Urinary bladder (tissue), 4 donors: Measurements from ENCODE around the gene SHC3. TPM values are rescaled to one million over a fixed set of nuclear protein-coding genes. Genes with fewer than 3 reads are reported as not detected.

ENCODE experiments used
- DNase-seq: peaks from one replicate; pipeline ENCODE4 v3.0.0-alpha.2; 2015; ENCODE audit errors: extremely low spot score
- H3K27ac ChIP-seq: one replicate; pipeline ENCODE4 v1.5.1; 2013; ENCODE audit warnings: low read depth, mild to moderate bottlenecking, moderate library complexity
- H3K36me3 ChIP-seq: one replicate; pipeline ENCODE4 v1.6.1; 2013; ENCODE audit warnings: mild to moderate bottlenecking, moderate library complexity; ENCODE audit not compliant: insufficient read depth
- H3K4me1 ChIP-seq: one replicate; pipeline ENCODE4 v1.6.1; 2013; ENCODE audit warnings: mild to moderate bottlenecking, moderate library complexity; ENCODE audit not compliant: insufficient read depth
- H3K4me3 ChIP-seq: one replicate; pipeline ENCODE4 v1.5.1; 2013; ENCODE audit warnings: low read depth, low read length
- WGBS: extraction: QIAGEN DNeasy Blood & Tissue Kit; methylation state at CpG from one replicate; pipeline ENCODE4 v1.1.7; 2013; 5-methylcytosine and 5-hydroxymethylcytosine counted together
- polyA plus RNA-seq: library from polyadenylated mRNA; stranded (reverse); fragments of 200-250 nt; gene quantifications from one replicate; pipeline ENCODE4 v1.2.3, GENCODE V29; 2013
- total RNA-seq: library from RNA; depleted of rRNA; stranded (reverse); fragments of >200 nt; gene quantifications from one replicate; pipeline ENCODE4 v1.2.3, GENCODE V29; 2014
- donor health status: healthy with polysubstance abuse.
- donor health status: healthy.

Gene SHC3
- total and polyA plus RNA-seq, 2 donors: 1.6 to 2.0 TPM

- 87% methylated on average over 8 of the region's 8 CpGs for WGBS
- Histone ChIP-seq H3K4me1 (no peaks in the 10 kb centered on the region), H3K27ac (no peak overlapping the region), H3K36me3 (no peaks in the 10 kb centered on the region), H3K4me3 (no peak overlapping the region)
- DNase-seq: no peak
Observed at GRCh38 chr9:89161221-89161620, 17.4 kb downstream of the SHC3 start.

DNA sequence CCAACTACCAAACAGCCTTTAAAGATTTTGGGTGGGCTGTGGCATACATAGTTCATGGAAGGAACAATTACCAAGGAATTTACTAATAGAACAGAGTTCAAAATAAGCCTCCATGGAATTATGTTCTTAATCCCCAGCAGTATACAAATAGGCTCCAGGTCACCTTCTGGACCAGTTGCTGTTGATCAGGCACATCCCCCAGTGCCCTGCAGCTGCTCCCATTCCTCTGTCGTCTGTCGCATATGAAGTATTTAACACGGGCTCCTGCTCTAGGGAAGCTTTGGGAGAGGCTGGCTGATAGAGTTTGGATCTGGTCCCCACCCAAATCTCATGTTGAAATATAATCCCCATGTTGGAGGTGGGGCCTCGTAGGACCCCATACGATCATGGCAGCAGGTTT lies 17.8 kb downstream of the SHC3 start:
- H3K4me3 ChIP-seq: no peak overlapping the region
- no peak overlapping the region for H3K27ac ChIP-seq
- no peak for DNase-seq
- WGBS: 69% methylated on average over 5 of the region's 5 CpGs
- no peaks in the 10 kb centered on the region for H3K36me3 ChIP-seq
- no peaks in the 10 kb centered on the region for H3K4me1 ChIP-seq

- DNase-seq: no peak
- H3K27ac ChIP-seq: no peak overlapping the region
- no peaks in the 10 kb centered on the region for H3K4me1 ChIP-seq
- H3K36me3 ChIP-seq: no peaks in the 10 kb centered on the region
- WGBS: 78% methylated on average over 14 of the region's 14 CpGs
- no peak overlapping the region for H3K4me3 ChIP-seq
Observed at GRCh38 chr9:89154651-89155336, 23.8 kb downstream of the SHC3 start.

DNA sequence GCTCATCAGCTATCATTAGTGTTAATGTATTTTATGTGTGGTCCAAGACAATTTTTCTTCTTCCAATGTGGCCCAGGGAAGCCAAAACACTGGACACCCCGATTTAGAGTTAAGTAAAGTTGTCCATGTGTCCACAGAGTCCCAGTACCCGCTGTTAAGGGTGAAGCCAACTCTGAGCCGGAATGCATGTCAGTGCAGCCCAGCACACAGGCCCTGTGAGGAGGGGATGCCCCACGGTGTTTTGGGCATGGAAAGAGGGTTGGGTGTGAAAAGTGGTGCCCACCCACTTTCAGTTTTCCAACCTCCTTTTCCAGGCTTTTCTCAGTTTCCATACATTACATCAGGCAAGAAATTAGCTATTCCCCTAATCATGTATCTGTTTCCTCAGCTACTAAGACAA lies 24.4 kb downstream of the SHC3 start:
- Histone ChIP-seq H3K4me1 (no peaks in the 10 kb centered on the region), H3K36me3 (no peaks in the 10 kb centered on the region), H3K27ac (no peak overlapping the region), H3K4me3 (no peak overlapping the region)
- WGBS: 79% methylated on average over 4 of the region's 4 CpGs
- no peak for DNase-seq

DNA sequence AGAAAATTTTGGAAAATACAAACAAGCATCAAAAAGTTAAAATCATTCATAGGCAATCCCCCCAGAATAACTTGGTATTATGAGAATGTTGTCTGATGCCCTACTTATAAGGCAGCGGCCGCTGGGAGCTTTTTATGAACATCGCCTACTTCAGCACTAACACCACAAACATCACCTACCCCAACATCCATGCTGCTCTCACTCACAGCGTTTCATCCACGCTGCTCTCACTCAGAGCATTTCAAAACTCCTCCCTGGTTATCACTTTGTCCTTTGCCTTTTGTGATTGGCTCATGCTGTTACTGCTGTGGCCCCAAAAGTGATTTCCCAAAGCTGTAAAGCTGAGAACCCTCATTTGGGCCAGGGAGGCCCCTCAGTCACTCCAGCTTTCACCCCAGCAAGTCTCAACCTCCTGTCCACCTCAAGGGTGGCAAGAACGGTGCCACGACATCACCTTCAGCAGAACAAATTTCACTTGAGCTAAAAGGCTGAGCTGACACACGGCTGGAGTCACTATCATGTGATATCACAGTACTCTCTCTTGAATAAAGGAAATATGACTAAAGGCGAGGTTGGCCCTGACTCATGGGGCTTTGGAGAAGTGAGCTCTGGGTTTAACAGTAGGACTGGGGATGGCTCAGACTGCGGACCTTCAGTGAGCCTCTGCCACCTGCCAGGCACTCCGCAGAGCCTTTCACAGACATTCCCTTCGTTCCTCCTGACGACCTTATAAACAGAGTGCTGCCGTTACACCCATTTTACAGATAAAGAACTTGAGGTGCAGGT lies 25.2 kb downstream of the SHC3 start:
- no peak for DNase-seq
- H3K36me3 ChIP-seq: no peaks in the 10 kb centered on the region
- no peak overlapping the region for H3K4me3 ChIP-seq
- H3K27ac ChIP-seq: no peak overlapping the region
- H3K4me1 ChIP-seq: no peaks in the 10 kb centered on the region
- 70% methylated on average over 14 of the region's 14 CpGs for WGBS

- DNase-seq: no peak
- no peaks in the 10 kb centered on the region for H3K4me1 ChIP-seq
- WGBS: 88% methylated on average over 3 of the region's 3 CpGs
- H3K27ac ChIP-seq: no peak overlapping the region
- H3K36me3 ChIP-seq: no peaks in the 10 kb centered on the region
- H3K4me3 ChIP-seq: no peak overlapping the region
Observed at GRCh38 chr9:89149726-89150125, 28.9 kb downstream of the SHC3 start.

- 79% methylated on average over 3 of the region's 3 CpGs for WGBS
- no peak for DNase-seq
Observed at GRCh38 chr9:89145097-89145496, 33.5 kb downstream of the SHC3 start.

DNA sequence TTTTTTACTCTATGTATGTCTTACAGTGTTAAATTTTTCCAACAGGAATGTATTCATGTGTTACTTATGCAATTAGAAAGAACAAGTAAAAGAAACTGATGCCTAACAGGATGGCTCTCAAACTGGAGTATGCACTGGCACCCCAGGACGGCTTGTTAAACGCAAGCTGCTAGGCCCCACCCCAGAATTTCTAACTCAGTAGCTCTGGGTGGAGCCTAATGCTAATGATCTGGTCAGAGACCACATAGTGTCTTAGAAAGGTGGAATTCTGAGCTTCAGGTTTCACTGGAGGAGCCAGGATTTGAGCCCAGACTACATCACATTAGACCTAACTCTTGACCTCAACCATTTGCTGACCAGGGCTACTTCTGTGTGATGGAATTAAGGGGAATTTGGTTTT lies 34.4 kb downstream of the SHC3 start:
- 66% methylated on average over 2 of the region's 2 CpGs for WGBS

More at GRCh38 chr9:89145097-89145496, 33.5 kb downstream of the SHC3 start:
- H3K4me1 ChIP-seq: peaks cover 1% of the 10 kb centered on the region
- no peak overlapping the region for H3K27ac ChIP-seq
- no peak overlapping the region for H3K4me3 ChIP-seq
- no peaks in the 10 kb centered on the region for H3K36me3 ChIP-seq

GRCh38 chr9:89143266-89143665 lies 35.4 kb downstream of the SHC3 start:
- WGBS: 89% methylated on average over 5 of the region's 5 CpGs
- no peak overlapping the region for H3K27ac ChIP-seq
- DNase-seq: no peak
- H3K4me1 ChIP-seq: peaks cover 1% of the 10 kb centered on the region
- no peak overlapping the region for H3K4me3 ChIP-seq
- H3K36me3 ChIP-seq: no peaks in the 10 kb centered on the region

More for the DNA sequence above, 34.4 kb downstream of the SHC3 start:
- H3K36me3 ChIP-seq: no peaks in the 10 kb centered on the region
- H3K4me1 ChIP-seq: peaks cover 1% of the 10 kb centered on the region
- H3K4me3 ChIP-seq: no peak overlapping the region
- H3K27ac ChIP-seq: no peak overlapping the region
- no peak for DNase-seq

DNA sequence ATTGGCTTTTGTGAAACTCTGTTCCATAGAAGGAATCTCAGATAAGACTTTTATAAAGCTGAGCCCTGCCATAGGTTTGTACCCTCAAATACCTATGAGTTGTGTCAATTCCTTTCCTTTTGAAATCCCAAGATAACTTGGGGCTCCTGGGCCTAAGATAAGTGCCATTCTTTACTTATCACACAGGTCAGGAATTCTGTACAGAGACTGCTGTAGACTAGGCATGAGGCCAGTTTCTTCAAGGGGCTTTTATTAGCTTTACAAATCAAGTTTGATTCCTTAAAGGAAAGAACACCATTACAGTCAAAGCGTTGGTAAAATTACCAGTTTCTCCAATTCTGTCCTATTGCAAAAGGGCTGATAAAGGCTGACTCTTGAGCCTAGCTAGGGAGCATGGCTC lies 39.2 kb downstream of the SHC3 start:
- no peak overlapping the region for H3K27ac ChIP-seq
- H3K36me3 ChIP-seq: no peaks in the 10 kb centered on the region
- WGBS: 83% methylated on average over 1 of the region's 1 CpG

DNA sequence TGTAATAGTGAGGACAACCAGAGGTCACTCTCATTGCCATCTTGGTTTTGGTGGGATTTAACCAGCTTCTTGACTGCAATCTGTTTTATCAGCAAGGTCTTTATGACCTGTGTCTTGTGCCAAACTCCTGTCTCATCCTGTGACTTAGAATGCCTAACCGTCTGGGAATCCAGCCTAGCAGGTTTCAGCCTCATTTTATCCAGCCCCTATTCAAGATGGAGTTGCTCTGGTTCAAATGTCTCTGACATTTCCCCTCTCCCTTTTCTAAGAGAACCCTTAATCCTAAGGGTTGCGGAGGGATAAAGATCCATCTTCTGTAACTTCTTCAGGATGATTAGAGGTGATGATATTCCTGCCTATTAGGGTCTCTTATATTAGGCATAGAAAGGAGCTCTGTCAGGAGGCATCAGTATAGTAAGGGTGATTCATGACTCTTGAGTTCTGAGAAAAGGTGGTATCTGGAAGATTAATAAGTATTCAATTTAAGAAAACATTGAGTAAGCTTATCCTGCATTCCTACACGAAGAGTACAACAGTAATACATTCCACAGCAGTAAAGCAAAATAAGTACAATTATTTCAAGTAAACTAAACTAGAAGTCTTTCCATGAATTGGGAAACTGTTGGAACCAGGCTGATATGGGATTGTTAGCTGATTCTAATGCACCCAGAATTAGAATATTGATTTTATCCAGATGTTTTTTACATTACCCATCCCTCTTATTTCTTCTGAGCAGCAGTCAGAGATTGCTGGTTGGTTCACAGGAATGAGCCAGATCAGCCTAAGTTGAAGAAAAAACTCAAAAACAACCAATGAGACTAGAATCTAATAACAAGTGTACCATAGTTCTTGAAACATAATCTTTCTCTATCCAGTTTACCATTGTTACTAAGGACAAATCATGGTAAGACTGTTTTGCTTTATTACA lies 39.9 kb downstream of the SHC3 start:
- peaks cover 1% of the 10 kb centered on the region for H3K4me1 ChIP-seq
- no peak overlapping the region for H3K27ac ChIP-seq
- H3K36me3 ChIP-seq: no peaks in the 10 kb centered on the region
- 66% methylated on average over 3 of the region's 3 CpGs for WGBS
- no peak overlapping the region for H3K4me3 ChIP-seq
- DNase-seq: no peak

More for the DNA sequence above, 39.2 kb downstream of the SHC3 start:
- no peak for DNase-seq
- no peak overlapping the region for H3K4me3 ChIP-seq
- H3K4me1 ChIP-seq: peaks cover 1% of the 10 kb centered on the region

DNA sequence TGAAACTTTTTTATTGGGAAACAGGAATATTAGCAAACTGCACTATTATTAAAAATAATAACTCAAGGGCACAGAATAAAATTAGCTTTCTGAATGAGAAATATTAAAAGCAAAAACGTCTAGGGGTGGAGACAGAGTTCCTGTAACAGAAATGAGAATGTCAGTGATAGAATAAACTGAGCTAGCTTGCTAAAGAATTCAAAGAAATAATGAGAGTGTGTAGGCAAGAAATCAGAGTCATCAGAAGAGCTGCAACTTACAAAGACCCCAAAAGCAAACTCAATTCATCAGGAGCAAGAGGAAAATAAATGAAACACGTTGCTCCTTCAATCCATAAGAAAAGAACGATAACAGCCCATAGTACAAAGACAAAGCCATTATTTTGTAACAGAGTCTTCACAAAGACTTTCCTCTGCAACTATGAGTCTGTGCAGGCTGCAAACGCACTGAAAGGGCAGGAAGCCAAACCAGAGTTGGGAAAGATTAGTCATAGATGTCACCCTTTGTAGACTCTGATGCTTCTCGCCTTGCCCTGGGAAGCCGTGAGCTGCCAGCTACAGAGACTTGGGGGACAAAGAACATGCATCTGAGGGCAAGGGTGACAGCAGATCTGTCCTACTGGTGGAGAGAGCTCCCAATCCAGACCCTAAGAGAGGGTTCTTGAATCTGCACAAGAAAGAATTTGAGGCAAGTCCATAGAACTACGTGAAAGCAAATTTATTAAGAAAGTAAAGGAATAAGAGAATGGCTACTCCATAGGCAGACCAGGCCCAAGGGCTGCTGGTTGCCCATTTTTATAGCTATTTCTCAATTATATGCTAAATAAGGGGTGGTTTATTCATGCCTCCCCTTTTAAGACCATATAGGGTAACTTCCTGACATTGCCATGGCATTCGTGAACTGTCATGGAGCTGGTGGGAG lies 40.8 kb downstream of the SHC3 start:
- Histone ChIP-seq H3K4me1 (peaks cover 1% of the 10 kb centered on the region), H3K4me3 (no peak overlapping the region), H3K27ac (no peak overlapping the region), H3K36me3 (no peaks in the 10 kb centered on the region)
- 37% methylated on average over 8 of the region's 8 CpGs for WGBS
- no peak for DNase-seq
